ENCODE measurements around the gene KCND2.

Gene KCND2

GRCh38 chr7:120444650-120445049 is 171.7 kb downstream of the KCND2 start:
- Histone ChIP-seq H3K27ac (ENCODE audit: low read length) (no peak overlapping the region), H3K27me3 (ENCODE audit: control insufficient read depth, insufficient read depth, low read length) (no peaks in the 10 kb centered on the region), H3K36me3 (ENCODE audit: control insufficient read depth, insufficient read depth, low read length) (no peaks in the 10 kb centered on the region), H3K9me3 (ENCODE audit: control insufficient read depth, insufficient read depth, low read length) (no peaks in the 10 kb centered on the region), H3K4me3 (ENCODE audit: low read length) (no peak overlapping the region), H3K4me1 (ENCODE audit: control insufficient read depth, insufficient read depth, low read length) (no peaks in the 10 kb centered on the region)
- no CpG with 5 or more reads among the region's 1 CpG for WGBS (ENCODE audit: insufficient coverage, insufficient read length)
- no peak for DNase-seq (ENCODE audit: low read depth, low spot score)

GRCh38 chr7:120445276-120445675 is 172.3 kb downstream of the KCND2 start:
- no peak overlapping the region for H3K27ac ChIP-seq (ENCODE audit: low read length)
- no CpG with 5 or more reads among the region's 2 CpGs for WGBS (ENCODE audit: insufficient coverage, insufficient read length)
- no peak for DNase-seq (ENCODE audit: low read depth, low spot score)
- no peaks in the 10 kb centered on the region for H3K36me3 ChIP-seq (ENCODE audit: control insufficient read depth, insufficient read depth, low read length)
- no peaks in the 10 kb centered on the region for H3K4me1 ChIP-seq (ENCODE audit: control insufficient read depth, insufficient read depth, low read length)
- no peaks in the 10 kb centered on the region for H3K27me3 ChIP-seq (ENCODE audit: control insufficient read depth, insufficient read depth, low read length)
- no peaks in the 10 kb centered on the region for H3K9me3 ChIP-seq (ENCODE audit: control insufficient read depth, insufficient read depth, low read length)
- no peak overlapping the region for H3K4me3 ChIP-seq (ENCODE audit: low read length)

GRCh38 chr7:120452665-120453064 is 179.7 kb downstream of the KCND2 start:
- no peaks in the 10 kb centered on the region for H3K27me3 ChIP-seq (ENCODE audit: control insufficient read depth, insufficient read depth, low read length)
- H3K4me3 ChIP-seq (ENCODE audit: low read length) = no peak overlapping the region
- WGBS (ENCODE audit: insufficient coverage, insufficient read length) = no CpG with 5 or more reads among the region's 7 CpGs
- H3K4me1 ChIP-seq (ENCODE audit: control insufficient read depth, insufficient read depth, low read length) = no peaks in the 10 kb centered on the region; the same call in 1 of the 2 replicates
- DNase-seq (ENCODE audit: low read depth, low spot score) = no peak
- peaks cover 2% of the 10 kb centered on the region; the same call in 1 of the 2 replicates for H3K9me3 ChIP-seq (ENCODE audit: control insufficient read depth, insufficient read depth, low read length)
- H3K27ac ChIP-seq (ENCODE audit: low read length) = no peak overlapping the region
- peaks cover 3% of the 10 kb centered on the region; the same call in 1 of the 2 replicates for H3K36me3 ChIP-seq (ENCODE audit: control insufficient read depth, insufficient read depth, low read length)

- no peak overlapping the region for H3K4me3 ChIP-seq (ENCODE audit: low read length)
- H3K36me3 ChIP-seq (ENCODE audit: control insufficient read depth, insufficient read depth, low read length) = peaks cover 3% of the 10 kb centered on the region; the same call in 1 of the 2 replicates
- H3K4me1 ChIP-seq (ENCODE audit: control insufficient read depth, insufficient read depth, low read length) = peaks cover 1% of the 10 kb centered on the region; the same call in 1 of the 2 replicates
- no CpG with 5 or more reads among the region's 1 CpG for WGBS (ENCODE audit: insufficient coverage, insufficient read length)
- H3K27ac ChIP-seq (ENCODE audit: low read length) = no peak overlapping the region
- DNase-seq (ENCODE audit: low read depth, low spot score) = no peak
- H3K27me3 ChIP-seq (ENCODE audit: control insufficient read depth, insufficient read depth, low read length) = no peaks in the 10 kb centered on the region
- H3K9me3 ChIP-seq (ENCODE audit: control insufficient read depth, insufficient read depth, low read length) = peaks cover 2% of the 10 kb centered on the region; the same call in 1 of the 2 replicates
Observed at GRCh38 chr7:120456699-120457098, 183.7 kb downstream of the KCND2 start.

GRCh38 chr7:120460949-120461348 is 188.0 kb downstream of the KCND2 start:
- Histone ChIP-seq H3K36me3 (ENCODE audit: control insufficient read depth, insufficient read depth, low read length) (no peaks in the 10 kb centered on the region), H3K4me1 (ENCODE audit: control insufficient read depth, insufficient read depth, low read length) (0 out of 2 replicates have a peak, but pooled peaks cover 1% of the 10 kb centered on the region), H3K27me3 (ENCODE audit: control insufficient read depth, insufficient read depth, low read length) (no peaks in the 10 kb centered on the region), H3K4me3 (ENCODE audit: low read length) (no peak overlapping the region), H3K9me3 (ENCODE audit: control insufficient read depth, insufficient read depth, low read length) (no peaks in the 10 kb centered on the region), H3K27ac (ENCODE audit: low read length) (no peak overlapping the region)
- no CpG with 5 or more reads among the region's 2 CpGs for WGBS (ENCODE audit: insufficient coverage, insufficient read length)
- DNase-seq (ENCODE audit: low read depth, low spot score) = no peak

- no peak overlapping the region for H3K27ac ChIP-seq (ENCODE audit: low read length)
- no peaks in the 10 kb centered on the region for H3K36me3 ChIP-seq (ENCODE audit: control insufficient read depth, insufficient read depth, low read length)
- WGBS (ENCODE audit: insufficient coverage, insufficient read length) = no CpG with 5 or more reads among the region's 2 CpGs
- 0 out of 2 replicates have a peak, but pooled peaks cover 1% of the 10 kb centered on the region for H3K4me1 ChIP-seq (ENCODE audit: control insufficient read depth, insufficient read depth, low read length)
- no peaks in the 10 kb centered on the region for H3K27me3 ChIP-seq (ENCODE audit: control insufficient read depth, insufficient read depth, low read length)
- no peak overlapping the region for H3K4me3 ChIP-seq (ENCODE audit: low read length)
- no peak for DNase-seq (ENCODE audit: low read depth, low spot score)
- no peaks in the 10 kb centered on the region for H3K9me3 ChIP-seq (ENCODE audit: control insufficient read depth, insufficient read depth, low read length)
Observed at GRCh38 chr7:120462991-120463390, 190.0 kb downstream of the KCND2 start.

GRCh38 chr7:120464104-120464503 is 191.1 kb downstream of the KCND2 start:
- WGBS (ENCODE audit: insufficient coverage, insufficient read length) = no CpG with 5 or more reads among the region's 4 CpGs

GRCh38 chr7:120467676-120468075 is 194.7 kb downstream of the KCND2 start:
- no peak for DNase-seq (ENCODE audit: low read depth, low spot score)
- no peaks in the 10 kb centered on the region for H3K36me3 ChIP-seq (ENCODE audit: control insufficient read depth, insufficient read depth, low read length)
- H3K27me3 ChIP-seq (ENCODE audit: control insufficient read depth, insufficient read depth, low read length) = no peaks in the 10 kb centered on the region
- H3K4me1 ChIP-seq (ENCODE audit: control insufficient read depth, insufficient read depth, low read length) = no peaks in the 10 kb centered on the region
- H3K4me3 ChIP-seq (ENCODE audit: low read length) = no peak overlapping the region
- H3K27ac ChIP-seq (ENCODE audit: low read length) = no peak overlapping the region
- WGBS (ENCODE audit: insufficient coverage, insufficient read length) = no CpG with 5 or more reads among the region's 3 CpGs
- no peaks in the 10 kb centered on the region for H3K9me3 ChIP-seq (ENCODE audit: control insufficient read depth, insufficient read depth, low read length)

More at GRCh38 chr7:120464104-120464503, 191.1 kb downstream of the KCND2 start:
- no peaks in the 10 kb centered on the region for H3K36me3 ChIP-seq (ENCODE audit: control insufficient read depth, insufficient read depth, low read length)
- no peak for DNase-seq (ENCODE audit: low read depth, low spot score)
- no peak overlapping the region for H3K27ac ChIP-seq (ENCODE audit: low read length)
- H3K4me1 ChIP-seq (ENCODE audit: control insufficient read depth, insufficient read depth, low read length) = 0 out of 2 replicates have a peak, but pooled peaks cover 1% of the 10 kb centered on the region
- no peak overlapping the region for H3K4me3 ChIP-seq (ENCODE audit: low read length)
- no peaks in the 10 kb centered on the region for H3K9me3 ChIP-seq (ENCODE audit: control insufficient read depth, insufficient read depth, low read length)
- no peaks in the 10 kb centered on the region for H3K27me3 ChIP-seq (ENCODE audit: control insufficient read depth, insufficient read depth, low read length)

GRCh38 chr7:120468611-120469010 is 195.6 kb downstream of the KCND2 start:
- H3K4me3 ChIP-seq (ENCODE audit: low read length) = no peak overlapping the region
- H3K36me3 ChIP-seq (ENCODE audit: control insufficient read depth, insufficient read depth, low read length) = no peaks in the 10 kb centered on the region
- no peak overlapping the region for H3K27ac ChIP-seq (ENCODE audit: low read length)
- WGBS (ENCODE audit: insufficient coverage, insufficient read length) = no CpG with 5 or more reads among the region's 3 CpGs
- DNase-seq (ENCODE audit: low read depth, low spot score) = no peak
- H3K27me3 ChIP-seq (ENCODE audit: control insufficient read depth, insufficient read depth, low read length) = no peaks in the 10 kb centered on the region
- H3K4me1 ChIP-seq (ENCODE audit: control insufficient read depth, insufficient read depth, low read length) = no peaks in the 10 kb centered on the region
- no peaks in the 10 kb centered on the region for H3K9me3 ChIP-seq (ENCODE audit: control insufficient read depth, insufficient read depth, low read length)

- no CpG with 5 or more reads among the region's 3 CpGs for WGBS (ENCODE audit: insufficient coverage, insufficient read length)
- no peaks in the 10 kb centered on the region for H3K36me3 ChIP-seq (ENCODE audit: control insufficient read depth, insufficient read depth, low read length)
- no peak overlapping the region for H3K27ac ChIP-seq (ENCODE audit: low read length)
- DNase-seq (ENCODE audit: low read depth, low spot score) = no peak
- peaks cover 1% of the 10 kb centered on the region; the same call in 1 of the 2 replicates for H3K4me1 ChIP-seq (ENCODE audit: control insufficient read depth, insufficient read depth, low read length)
- H3K27me3 ChIP-seq (ENCODE audit: control insufficient read depth, insufficient read depth, low read length) = no peaks in the 10 kb centered on the region
- H3K9me3 ChIP-seq (ENCODE audit: control insufficient read depth, insufficient read depth, low read length) = no peaks in the 10 kb centered on the region
- H3K4me3 ChIP-seq (ENCODE audit: low read length) = no peak overlapping the region
Observed at GRCh38 chr7:120472892-120473291, 199.9 kb downstream of the KCND2 start.

GRCh38 chr7:120473352-120473751 is 200.4 kb downstream of the KCND2 start:
- H3K4me3 ChIP-seq (ENCODE audit: low read length) = no peak overlapping the region
- WGBS (ENCODE audit: insufficient coverage, insufficient read length) = no CpG with 5 or more reads among the region's 5 CpGs
- DNase-seq (ENCODE audit: low read depth, low spot score) = no peak
- no peak overlapping the region for H3K27ac ChIP-seq (ENCODE audit: low read length)
- peaks cover 1% of the 10 kb centered on the region; the same call in 1 of the 2 replicates for H3K4me1 ChIP-seq (ENCODE audit: control insufficient read depth, insufficient read depth, low read length)
- H3K36me3 ChIP-seq (ENCODE audit: control insufficient read depth, insufficient read depth, low read length) = no peaks in the 10 kb centered on the region
- H3K27me3 ChIP-seq (ENCODE audit: control insufficient read depth, insufficient read depth, low read length) = no peaks in the 10 kb centered on the region
- no peaks in the 10 kb centered on the region for H3K9me3 ChIP-seq (ENCODE audit: control insufficient read depth, insufficient read depth, low read length)
